Measurements from ENCODE around the gene SHB. TPM values are rescaled to one million over a fixed set of nuclear protein-coding genes. Genes with fewer than 3 reads are reported as not detected.

The SHB gene
- total and polyA plus RNA-seq, 11 donors: 7.8 to 31.4 (median 21.4) TPM

DNA sequence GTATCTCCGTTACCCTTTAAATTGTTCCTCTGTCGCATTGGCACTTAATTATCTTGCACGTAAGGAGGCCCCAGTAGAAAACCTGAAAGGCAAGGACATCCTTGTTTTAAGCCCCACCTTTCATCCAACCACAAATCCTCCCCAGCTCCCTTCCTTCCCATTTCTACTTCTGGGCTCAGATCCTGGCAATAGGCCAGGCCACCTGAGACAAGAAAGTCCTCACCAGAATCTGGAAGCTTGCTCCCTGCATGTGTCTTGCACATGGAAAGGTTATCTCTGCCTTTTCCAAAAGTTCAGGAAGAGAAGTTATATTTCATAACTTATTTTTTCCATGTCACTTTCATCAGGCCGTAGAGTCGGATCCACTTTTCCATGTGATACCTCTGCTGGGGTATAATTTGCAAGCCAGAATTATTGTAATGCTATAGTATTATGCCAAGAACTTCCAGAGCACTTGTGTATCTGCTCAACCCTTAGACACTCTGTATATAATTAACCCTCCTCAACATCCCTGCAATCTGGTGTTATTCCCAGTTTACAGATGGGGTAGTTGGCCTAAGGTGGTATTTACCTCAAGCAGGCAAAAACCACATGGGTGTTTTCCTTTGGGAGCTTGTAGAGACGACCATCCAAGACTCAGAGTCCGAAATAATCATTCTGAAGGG lies 2.6 kb upstream of the SHB start:
- H3K4me1 ChIP-seq: peaks cover 0 to 39% (median 18%) of the 10 kb centered on the region in 12 donors
- no peak overlapping the region for H3K4me3 ChIP-seq
- peaks cover 0 to 13% (median 0%) of the 10 kb centered on the region in 9 donors for H3K27me3 ChIP-seq
- no peak for TF ChIP-seq CTCF (IDR thresholded peaks at IDR 0.05)
- no peak for TF ChIP-seq POLR2A (IDR thresholded peaks at IDR 0.05)
- no peak overlapping the region for H3K27ac ChIP-seq
- DNase-seq (no peak), ATAC-seq (no peak)
- no peaks in the 10 kb centered on the region for H3K9me3 ChIP-seq
- WGBS, 4 donors: 51 to 56% (median 55%) methylated on average over 7 of the region's 7 CpGs
- intact Hi-C loops (cut with DNase I): loop anchor here in 1 of 10 donors (10.0 kb wide), 1 partner anchor 317 kb away; the partner anchor contains the start of gene TRMT10B
- H3K36me3 ChIP-seq: no peaks in the 10 kb centered on the region

GRCh38 chr9:38067859-38068681 lies 957 bp downstream of the SHB start:
- ATAC-seq (no peak), DNase-seq (no peak)
- intact Hi-C loops (cut with DNase I): loop anchor here (2.0 to 10.0 kb wide), 17 partner anchors 21 to 156 kb away; no protein-coding TSS in a partner anchor
- no peak for TF ChIP-seq POLR2A (IDR thresholded peaks at IDR 0.05)
- no peak for TF ChIP-seq CTCF (IDR thresholded peaks at IDR 0.05)
- Histone ChIP-seq H3K4me3 (peak overlapping the region; percentile 78 to 100 (median 94)), H3K27me3 (peaks cover 0 to 13% (median 0%) of the 10 kb centered on the region in 9 donors), H3K9me3 (no peaks in the 10 kb centered on the region), H3K36me3 (no peaks in the 10 kb centered on the region), H3K4me1 (peaks cover 0 to 63% (median 31%) of the 10 kb centered on the region in 12 donors), H3K27ac (peak overlapping the region; percentile 91 to 100 (median 96))
- 0 to 1% (median 0%) methylated on average over 4 to 107 of the region's 107 CpGs for WGBS, 4 donors

DNA sequence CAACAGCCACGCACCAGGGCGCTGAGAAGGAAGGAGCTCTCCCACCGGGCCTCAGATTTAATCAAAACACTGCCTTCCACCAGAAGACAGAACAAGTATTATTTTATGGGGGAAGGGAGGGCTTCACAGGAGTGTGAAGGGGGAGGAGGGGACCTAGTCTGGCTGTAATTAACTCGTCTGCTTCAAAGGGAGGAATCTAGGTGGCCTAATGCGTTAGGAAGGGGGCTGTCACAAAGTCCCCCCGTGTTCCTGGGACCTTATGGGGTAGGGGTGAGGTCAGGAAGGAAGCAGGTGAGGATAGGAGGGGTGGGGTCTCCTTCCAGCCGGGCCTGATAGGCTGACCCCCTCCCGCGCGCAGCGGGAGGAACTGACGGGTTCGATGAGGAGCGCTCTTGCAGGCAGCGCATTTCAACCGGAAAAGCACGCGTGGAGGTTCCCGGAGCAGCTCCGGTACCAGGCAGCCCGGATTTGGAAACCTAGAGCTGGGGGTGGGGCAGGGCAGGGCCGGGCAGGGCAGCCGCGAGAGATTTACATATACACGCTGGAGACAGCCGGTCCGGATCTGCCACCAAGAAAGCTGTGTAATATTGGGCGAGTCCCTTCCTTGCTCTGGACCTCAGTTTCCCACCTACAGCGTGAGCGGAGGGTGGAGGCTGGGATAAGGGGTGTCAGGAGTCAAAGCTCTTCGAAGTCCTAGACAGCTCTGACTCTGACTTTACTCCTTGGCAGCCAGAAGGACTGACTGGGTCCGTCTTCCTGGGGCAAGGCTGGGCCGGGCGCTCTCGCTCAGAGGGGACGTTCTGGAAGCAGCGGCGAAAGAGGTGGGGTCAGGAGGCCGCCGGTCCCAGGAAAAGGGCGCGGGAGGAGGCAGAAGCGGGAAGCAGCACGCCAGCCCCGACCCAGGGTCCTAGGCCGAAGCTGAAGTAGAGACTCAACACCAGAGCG lies 1.8 kb downstream of the SHB start:
- Histone ChIP-seq H3K27ac (peak overlapping the region; percentile 91 to 100 (median 96)), H3K4me3 (peak overlapping the region; percentile 78 to 100 (median 94)), H3K4me1 (peaks cover 0 to 71% (median 39%) of the 10 kb centered on the region in 12 donors), H3K9me3 (no peaks in the 10 kb centered on the region), H3K36me3 (no peaks in the 10 kb centered on the region), H3K27me3 (peaks cover 0 to 13% (median 0%) of the 10 kb centered on the region in 9 donors)
- WGBS, 4 donors: 3 to 13% (median 5%) methylated on average over 41 to 47 of the region's 47 CpGs
- ATAC-seq (peak; percentile 25 to 64 (median 34)), DNase-seq (peak; percentile 62 to 74 (median 69))
- intact Hi-C loops (cut with DNase I): loop anchor here (2.0 to 10.0 kb wide), 15 partner anchors 20 to 155 kb away; no protein-coding TSS in a partner anchor
- TF ChIP-seq POLR2A (IDR thresholded peaks at IDR 0.05) (no peak), CTCF (IDR thresholded peaks at IDR 0.05) (no peak)
